HCEC 1CT (cell line): ENCODE results near the gene SMIM43.
A peak's percentile ranks its signal among the peaks of the same experiment; 100 is the strongest.

ENCODE experiments used
- DNase-seq: peaks from one replicate; pipeline ENCODE4 v3.0.0-alpha.2; 2017

The SMIM43 gene

DNA sequence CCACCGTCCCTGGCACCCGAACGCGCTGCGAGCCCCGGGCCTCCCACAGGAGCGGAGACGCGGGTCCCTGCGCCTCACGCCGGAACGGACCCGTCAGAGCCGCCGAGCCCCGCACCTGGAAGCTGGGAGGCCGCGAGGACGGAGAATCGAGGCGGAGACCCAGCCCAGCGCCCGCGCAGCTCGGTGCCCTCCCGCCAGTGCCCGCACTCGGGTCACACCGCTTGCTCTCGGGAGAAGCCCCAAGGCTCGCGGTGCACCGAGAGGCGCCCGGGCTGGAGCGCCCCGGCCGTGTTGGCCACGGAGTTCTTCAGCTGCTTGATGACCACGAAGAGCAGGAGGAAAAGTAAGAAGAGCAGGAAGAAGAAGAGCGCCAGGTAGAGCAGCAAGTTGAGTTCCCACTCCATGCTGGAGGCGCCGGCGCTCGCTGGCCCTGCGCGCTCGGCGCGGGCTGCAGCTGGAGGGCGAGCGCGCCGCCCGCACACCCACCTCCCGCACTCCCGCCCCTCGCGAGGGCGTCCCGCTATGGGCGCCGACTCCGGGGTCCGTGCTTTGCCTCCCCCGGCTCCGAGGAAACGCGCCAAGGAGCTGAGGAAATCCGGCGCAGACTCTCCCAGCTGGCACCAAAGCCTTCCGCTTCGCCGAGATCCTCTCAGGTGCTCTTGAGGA is at the start of gene SMIM43:
Gene SMIM43 (minus strand): TSS at position 463 of the 666 bp plus-strand sequence. CDS start 59 bp downstream, at position 404.
- DNase-seq = no peak

DNA sequence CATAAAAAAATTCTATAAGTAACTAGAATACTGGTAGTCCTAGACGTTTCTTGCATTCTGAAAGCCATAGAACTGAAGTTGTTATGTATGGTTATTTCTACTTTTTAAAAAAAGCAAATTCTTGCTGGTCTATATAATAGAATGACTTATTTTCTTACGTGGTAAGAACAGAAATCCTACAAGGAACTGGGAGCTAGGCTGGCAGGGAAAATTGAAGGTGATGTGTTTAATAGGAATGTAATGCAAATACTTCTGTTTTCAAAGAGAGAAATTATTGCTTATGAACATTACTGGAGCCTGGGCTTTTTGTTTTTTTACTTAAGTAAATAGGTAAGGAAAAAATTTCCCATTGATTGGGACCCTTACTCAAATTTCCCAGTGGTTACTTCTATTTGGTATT is 49.8 kb upstream of the SMIM43 start:
- DNase-seq = peak; percentile 8

DNA sequence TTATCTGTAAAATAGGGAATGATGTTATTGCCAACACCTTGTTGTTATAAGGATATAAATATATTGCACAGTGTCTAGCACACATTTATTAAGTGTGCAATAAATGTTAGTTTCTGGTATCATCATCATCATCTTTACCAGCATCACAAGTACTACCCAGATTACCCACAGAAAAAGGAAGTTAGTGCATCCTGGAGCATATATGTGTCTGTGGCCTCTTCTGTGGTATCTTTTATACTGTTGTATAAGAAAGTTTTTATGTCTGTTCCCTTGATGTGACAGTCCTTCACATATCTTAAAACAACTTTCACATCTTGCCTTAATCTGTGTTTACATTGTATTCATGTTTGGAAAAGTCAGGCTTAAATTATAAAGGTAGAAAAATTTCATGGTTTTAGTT is 46.2 kb upstream of the SMIM43 start:
- no peak for DNase-seq

DNA sequence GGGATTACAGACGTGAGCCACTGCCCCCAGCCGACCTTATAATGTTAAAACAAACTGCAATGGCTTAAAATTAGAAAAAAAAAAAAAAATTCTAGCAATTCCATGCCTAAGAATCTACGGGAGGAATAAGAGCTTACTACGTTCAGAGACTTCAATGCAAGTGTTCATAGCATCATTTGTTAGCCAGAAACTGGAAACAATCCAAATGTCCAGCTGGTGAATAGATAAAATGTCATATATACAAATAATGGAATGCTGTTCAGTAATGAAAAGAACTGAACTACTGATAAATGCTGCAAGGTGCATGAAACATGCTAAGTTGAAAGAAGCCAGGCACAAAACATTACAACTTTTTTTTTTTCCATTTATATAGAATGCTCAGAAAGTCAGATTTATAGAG is 41.4 kb upstream of the SMIM43 start:
- DNase-seq = no peak

DNA sequence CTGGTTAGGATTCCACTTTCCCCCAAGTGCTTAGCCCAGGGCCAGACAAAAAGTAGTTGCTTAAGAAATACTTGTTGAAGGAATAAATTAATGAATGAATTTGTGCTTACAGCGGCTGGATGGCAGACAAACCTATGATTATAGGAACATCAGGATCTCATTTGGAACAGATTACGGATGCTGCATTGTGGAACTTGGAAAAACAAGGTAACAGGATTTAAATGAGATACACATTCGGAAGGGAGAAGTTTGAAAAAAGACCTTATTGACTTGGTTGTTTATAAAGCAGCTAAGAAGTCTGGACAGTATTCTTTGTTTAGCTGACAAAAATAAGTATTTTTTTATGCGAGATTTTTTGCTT is 36.7 kb upstream of the SMIM43 start:
- DNase-seq = no peak

DNA sequence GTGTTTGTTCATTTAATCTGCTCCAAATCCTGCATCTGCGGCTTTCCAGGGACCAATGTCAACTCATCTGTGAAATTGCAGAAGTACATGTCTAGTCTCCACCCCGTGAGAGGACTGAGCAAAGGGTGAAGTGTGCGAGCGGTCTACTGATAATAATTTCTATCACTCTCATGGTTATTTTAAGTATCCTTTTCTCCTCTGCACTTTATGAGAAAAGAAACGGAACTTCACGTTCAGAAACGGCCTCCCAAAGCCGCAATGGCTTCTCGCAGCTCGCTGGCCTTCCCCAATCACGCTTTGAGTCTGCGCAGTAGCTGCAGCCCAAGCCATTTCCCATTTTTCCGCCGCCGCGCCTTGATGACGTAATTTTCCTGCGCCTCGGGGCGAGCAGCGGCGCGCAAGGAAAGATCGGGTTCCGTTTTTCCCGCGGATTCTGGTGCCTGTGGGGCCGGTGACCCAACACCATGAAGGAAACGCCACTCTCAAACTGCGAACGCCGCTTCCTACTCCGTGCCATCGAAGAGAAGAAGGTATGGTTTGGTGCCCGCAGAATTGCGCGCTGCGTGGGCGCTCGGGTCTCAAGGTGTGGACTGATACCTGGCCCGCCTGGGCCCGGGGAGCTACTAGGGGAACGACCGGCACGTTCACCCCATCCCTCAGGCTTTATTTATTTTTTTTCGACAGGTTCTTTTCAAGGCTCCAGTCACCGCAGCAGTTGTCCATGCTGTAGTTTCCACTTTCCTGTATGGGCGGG is 36.2 kb upstream of the SMIM43 start, which contains the start of gene EXOSC9:
Gene EXOSC9 (plus strand): TSS at position 363 of the 754 bp plus-strand sequence. CDS start 102 bp downstream, at position 465.
- DNase-seq = peak; percentile 80

DNA sequence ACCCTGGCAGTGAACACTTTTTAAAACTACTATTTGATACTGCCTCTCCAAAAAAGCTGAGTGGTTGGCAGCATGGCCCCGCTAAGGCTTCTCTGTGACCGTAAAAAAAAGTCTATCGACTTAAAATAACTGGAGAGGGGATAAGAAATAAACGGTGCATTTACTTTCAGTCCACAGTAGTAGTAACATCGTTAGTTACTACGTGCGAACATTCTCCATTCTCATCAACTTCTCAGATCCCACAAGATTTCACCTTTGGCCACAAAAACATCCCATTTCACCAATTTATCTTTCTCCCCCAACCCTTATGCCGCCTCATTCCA is 35.6 kb upstream of the SMIM43 start:
- DNase-seq = no peak

DNA sequence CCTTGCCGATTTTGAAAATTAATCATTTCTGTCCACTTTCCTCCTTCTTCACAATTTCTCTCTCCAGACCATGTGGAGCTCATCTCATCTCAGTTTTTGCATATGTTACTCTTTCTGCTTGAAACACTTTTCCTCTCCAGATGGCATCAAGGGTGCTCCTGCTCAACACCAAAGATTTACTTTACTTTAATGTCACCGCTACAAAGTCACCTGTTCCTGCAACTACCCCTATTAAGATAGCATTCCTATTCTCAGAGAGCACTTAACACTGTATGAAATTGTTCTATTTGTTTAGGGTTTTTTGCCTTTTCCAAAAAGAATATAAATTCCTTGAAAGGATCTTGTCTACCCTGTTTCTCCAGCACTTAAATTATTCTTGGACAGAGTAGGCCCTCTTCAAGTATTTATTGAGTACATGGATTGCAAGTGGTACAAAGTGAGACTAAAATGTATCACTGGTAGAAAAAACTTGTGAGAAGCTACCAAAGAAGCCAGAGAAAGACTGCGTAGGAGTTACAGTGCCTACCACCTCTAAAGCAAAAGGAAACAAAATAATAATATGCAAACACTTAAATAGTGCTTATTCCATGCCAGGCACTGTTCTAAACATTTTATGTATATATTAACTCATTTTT is 35.0 kb upstream of the SMIM43 start:
- DNase-seq = no peak

DNA sequence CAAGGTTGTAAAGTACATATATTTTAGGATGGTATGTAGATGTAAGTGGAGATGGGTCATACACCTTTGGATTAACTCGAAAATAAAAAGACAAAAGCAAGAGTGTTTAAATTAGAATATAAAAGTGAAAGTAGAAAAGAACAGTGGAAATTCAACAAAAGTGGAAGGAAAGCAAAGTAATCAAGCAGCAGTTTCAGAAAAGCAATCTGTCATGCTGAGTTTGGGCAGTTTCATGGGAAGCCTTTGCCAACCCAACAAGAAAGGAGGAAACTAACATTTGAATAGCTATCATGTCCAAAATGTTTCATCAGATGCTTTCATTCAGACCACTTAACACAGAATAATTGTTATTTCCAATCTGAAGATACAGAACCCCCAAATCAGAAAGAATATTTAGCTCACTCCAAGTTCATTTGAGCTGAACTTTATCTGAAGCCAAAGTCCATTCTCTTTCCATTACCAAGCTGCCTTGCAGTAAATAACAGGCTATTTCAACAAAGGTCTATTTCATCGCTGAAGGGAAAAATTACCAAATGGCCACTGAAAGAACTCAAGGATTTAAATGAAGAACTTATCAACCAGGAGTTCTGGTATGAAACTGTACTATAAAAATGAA is 34.4 kb upstream of the SMIM43 start:
- DNase-seq = no peak

DNA sequence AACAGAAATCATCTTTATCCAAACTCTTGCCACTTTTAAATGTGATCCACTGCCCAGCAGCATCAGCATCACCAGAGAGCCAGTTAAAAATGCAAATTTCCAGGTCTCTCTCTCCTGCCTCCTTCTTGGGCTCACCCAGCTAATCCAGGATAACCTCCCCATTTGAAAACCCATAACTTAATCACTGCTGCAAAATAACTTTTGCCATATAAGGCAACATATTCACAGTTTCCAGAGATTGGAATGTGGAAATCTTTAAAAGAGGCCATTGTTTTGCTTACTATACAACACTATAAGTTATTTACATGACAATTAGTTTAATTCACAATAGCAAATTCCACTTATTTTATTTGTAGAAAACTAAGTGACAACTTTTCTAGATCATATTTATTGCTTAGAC is 31.3 kb upstream of the SMIM43 start:
- DNase-seq = peak; percentile 29

DNA sequence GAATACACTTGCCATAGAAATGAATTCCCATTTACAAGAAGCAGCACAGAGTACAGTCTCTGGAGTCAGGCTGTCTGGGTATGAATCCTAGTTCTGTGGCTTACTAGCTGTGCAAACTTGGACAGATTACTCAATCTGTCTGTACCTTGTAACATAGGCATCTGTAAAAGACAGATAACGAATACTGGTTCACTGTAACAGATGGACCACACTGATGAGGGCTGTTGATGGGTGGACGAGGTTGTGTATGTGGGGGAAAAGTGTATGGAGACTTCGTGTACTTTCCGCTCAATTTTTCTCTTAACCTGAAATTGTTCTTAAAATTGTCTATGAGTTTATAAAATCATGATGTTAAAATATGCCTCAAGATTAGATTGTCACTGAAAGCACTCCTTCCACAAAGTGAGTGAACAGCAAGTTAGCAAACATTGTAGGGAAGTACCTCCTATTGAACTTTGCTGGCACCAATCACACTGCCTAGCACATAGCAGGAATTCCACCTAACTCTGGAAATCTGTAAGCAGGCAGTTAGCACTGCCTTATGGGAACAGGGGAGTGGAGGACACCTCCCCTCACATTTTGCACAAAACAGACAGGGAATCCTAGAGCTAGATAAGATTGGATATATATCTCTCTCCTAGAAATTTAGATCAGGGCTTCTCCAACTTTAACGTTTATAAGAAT is 29.7 kb upstream of the SMIM43 start:
- no peak for DNase-seq

DNA sequence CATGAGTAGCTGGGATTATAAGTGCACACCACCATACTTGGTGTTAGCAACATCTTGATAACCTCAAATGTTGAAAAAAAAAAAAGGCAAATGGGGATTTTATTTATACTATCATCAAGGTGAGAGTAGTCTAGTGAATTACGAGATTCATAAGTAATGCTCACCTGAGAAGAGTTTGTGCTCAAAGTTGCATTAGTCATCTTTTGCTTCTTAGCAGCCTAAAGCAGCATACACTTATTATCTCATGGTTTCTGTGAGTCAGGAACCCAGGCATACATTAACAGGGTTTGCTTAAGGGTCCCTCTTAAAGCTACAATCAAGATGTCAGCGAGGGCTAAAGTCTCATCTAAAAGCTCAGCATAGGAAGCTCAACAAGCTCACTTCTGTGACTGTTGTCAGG is 28.0 kb upstream of the SMIM43 start:
- DNase-seq = no peak

DNA sequence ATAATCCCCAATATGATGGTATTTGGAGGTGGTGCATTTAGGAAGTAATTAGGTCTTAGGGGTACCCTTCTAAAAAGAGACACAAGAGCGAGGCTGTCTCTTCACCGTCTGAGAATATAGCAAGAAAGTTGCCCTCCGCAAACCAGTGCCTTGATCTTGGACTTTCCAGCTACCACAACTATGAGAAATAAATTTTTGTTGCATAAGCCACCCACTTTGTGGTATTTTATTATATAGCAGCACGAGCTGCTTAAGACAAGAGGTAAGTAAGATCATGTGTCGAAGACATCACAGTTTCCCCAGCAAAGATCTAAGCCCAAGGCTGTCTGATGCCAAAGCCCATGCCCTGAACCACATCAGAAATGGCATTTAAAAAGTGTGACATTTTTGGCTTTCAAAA is 26.5 kb upstream of the SMIM43 start:
- DNase-seq = peak; percentile 13

DNA sequence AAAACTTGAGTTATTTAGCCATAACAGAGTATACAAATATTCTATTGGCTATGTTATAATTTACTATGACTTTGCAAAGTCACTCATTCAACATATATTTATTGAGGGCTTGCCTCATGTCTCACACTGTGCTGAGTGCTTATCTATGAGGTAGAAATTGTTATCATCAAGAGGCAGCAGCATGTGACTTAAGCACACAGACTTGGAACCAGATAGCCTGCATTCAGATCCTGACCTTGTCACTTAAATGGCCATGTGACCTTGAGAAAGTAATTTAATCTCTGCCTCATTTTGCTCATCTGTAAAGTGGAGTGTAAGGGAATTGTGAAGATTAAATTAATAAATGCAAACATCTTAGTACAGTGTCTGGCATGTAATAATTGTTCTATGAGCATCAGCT is 26.0 kb upstream of the SMIM43 start:
- DNase-seq = no peak

DNA sequence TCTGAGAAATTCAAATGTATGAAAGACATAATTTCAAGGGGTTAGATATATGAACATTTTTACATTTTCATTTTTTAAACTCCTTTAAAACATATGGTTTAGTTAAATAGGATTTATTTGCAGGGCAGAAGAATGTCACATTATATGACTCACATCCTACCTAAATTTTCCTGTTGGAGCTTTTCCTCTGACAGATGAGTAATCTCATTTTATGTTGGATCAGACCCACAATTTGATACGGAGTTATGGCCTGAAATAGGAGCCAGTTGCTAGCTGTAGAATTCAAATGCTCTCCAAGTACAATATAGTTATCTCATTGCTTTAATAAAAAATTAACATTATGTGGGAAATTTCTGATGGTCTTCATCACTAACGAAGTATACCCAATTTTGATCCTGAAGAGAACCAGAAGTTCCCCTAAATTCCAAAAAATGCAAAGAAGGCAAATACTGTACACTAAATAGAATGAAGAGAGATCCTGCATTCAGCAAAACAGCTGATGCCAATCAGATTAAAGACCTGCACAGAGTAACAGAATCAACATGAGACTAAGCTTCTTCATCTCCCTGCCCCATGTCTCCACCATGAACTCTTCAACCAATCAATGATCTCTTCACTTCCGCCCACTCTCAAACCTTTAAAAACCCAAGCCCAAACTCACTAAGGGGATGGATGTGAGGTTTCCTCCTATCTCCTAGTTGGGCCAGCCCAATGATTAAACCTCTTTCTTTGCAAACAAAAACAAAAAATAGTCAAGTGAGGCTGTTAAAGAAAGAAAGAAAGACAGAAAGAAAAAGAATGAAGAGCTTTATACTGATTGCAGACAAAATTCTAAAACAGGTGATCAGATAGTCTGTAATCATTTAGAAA is 25.2 kb upstream of the SMIM43 start:
- peak; percentile 72 for DNase-seq

DNA sequence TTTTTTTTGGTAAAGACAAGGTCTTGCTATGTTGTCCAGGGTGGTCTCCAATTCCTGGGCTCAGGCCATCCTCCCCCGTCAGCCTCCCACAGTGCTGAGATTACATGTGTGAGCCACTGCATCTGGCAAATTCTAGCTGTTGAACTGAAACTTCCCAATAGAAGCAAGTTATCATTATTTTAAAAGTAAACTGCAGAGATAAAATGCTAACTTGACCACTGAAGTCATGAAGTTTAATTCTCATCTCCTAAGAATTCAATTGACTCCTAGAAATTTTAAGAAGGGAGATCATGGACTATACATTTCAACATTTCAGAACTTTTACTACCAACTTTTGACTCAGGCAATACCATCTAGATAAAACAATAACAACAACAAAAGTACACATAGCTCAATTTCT is 24.5 kb upstream of the SMIM43 start:
- peak; percentile 31 for DNase-seq

DNA sequence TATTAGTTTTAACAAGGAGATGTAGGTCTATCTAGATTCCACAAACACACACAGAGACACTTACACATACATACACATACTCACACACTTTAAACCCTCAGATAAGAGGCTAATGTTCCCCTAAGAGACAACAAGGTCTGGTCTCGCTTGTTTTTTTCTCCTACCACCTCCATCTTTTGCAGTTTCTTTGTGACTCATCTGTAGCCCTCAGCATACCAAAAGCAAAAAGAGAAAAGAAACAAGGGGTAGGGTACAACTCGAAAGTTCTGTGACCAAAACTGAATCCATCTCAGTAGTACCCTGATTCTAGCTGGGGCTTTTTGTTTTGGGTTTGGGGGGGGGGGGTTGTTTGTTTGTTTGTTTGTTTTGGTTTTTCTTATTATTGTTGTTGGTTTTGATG is 23.9 kb upstream of the SMIM43 start:
- no peak for DNase-seq

DNA sequence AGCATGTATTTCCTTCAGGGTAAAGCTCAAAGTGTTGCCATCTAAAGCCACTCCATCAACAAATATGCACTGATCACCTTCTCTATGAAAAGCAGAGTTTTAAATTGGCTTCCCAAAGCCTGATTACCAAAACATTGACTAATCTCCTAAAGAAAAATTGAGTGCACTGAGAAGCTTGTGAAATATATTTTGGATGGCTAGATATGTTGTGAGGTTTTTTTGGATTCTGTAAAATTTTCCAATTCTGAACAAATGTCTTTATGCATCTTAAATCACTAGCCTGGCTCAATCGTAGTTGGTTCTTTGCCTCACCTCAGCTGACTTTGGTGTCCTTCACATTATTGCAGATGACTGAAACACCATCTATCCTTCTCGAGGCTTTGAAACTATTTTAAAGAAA is 21.3 kb upstream of the SMIM43 start:
- no peak for DNase-seq

DNA sequence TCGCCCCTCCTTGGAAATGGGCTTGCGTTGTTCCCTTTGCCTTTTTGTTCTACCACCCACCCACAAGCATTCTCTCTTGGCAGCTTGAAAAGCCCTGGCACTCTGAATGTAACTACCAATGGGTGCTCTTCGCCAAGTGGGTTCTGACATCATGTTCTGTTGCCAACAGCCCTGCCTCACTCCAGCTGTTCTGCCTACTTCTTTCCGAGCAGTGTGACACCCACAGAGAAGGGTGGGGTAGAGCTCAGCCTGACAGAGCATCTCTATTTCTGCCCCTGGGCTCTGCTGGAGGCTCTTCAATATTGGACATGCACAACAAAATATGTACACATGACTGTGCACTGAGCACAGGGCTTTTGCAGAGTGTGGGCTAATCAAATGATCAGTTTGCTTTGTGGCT is 20.5 kb upstream of the SMIM43 start:
- no peak for DNase-seq

DNA sequence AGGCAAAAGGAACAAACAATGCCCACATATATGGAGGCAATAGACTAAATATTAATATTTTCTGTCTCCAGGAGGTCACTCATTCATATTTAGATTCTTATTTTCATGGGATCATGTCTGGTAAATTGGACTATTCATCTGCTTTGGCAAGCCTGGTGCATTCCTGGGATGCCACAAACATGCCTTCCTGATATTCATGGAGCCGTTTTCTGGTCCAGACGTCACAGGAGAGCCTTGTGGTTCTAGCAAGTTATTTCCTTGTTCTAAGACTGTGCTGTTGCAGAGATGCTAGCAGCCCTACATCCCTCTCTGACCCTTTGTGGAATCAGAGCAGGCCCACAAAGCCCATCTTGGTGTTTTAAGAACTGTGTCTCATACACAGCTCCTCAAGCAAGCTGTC is 20.0 kb upstream of the SMIM43 start:
- DNase-seq = peak; percentile 84

DNA sequence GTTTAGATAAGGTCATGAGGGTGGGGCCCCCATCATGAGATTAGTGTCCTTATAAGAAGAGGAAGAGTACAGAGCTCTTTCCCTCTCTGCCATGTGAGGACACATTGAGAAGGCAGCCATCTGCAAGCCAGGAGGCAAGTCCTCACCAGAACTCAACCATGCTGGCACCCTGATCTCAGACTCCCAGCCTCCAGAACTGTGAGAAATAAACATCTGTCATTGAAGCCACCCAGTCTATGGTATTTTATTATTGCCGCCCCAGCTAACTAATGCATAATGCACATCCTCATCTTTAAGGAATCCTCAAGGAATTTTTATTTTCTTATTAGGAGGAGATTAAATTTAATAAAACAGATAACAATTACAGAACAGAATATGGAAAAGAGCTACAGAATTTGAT is 19.4 kb upstream of the SMIM43 start:
- no peak for DNase-seq

DNA sequence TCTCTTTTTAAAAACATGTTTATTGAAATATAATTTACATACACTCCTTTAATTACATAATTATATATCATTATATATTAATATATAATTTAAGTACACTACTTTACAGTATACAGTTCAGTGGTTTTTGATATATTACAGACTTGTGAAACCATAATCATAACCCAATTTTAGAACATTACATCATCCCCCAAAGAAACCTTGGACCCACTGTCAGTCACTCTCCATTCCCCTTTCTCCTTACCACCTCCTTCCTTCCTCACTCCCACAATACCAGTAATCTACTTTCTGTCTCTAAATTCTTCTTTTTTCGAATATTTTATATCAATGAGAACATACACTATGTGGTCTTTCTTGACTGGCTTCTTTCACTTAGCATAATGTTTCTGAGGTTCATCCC is 18.2 kb upstream of the SMIM43 start:
- no peak for DNase-seq
